CD4-positive, alpha-beta T cell treated with Interleukin-1 beta for 1 hour (primary cell): ENCODE data around the gene AFG1L.
"Not testable (repeated sequence)": the region's sequence is repeated elsewhere in the genome, so short reads cannot be mapped to it uniquely, and the experiment has no call there.

Experiments
- DNase-seq, 2 donors: peaks; one replicate each; pipeline ENCODE4 v3.0.0-alpha.2; 2020 to 2022

Gene AFG1L

GRCh38 chr6:108419474-108419873 is 124.6 kb downstream of the AFG1L start:
- DNase-seq: no peak

GRCh38 chr6:108419934-108420609 is 125.2 kb downstream of the AFG1L start:
- DNase-seq: no peak

GRCh38 chr6:108421366-108421765 is 126.5 kb downstream of the AFG1L start:
- no peak for DNase-seq

GRCh38 chr6:108423982-108424705 is 129.3 kb downstream of the AFG1L start:
- no peak for DNase-seq

GRCh38 chr6:108425428-108425827 is 130.6 kb downstream of the AFG1L start:
- DNase-seq: no peak

GRCh38 chr6:108432143-108432542 is 137.3 kb downstream of the AFG1L start:
- no peak for DNase-seq

- DNase-seq: no peak
Observed at GRCh38 chr6:108432792-108433191, 137.9 kb downstream of the AFG1L start.

- DNase-seq: no peak
Observed at GRCh38 chr6:108434222-108434621, 139.4 kb downstream of the AFG1L start.

- DNase-seq: no peak
Observed at GRCh38 chr6:108435391-108435790, 140.5 kb downstream of the AFG1L start.

- no peak for DNase-seq
Observed at GRCh38 chr6:108436771-108437170, 141.9 kb downstream of the AFG1L start.

GRCh38 chr6:108437821-108438220 is 143.0 kb downstream of the AFG1L start:
- no peak for DNase-seq

- DNase-seq: no peak
Observed at GRCh38 chr6:108438918-108439317, 144.1 kb downstream of the AFG1L start.

- no peak for DNase-seq
Observed at GRCh38 chr6:108441141-108441540, 146.3 kb downstream of the AFG1L start.

- no peak for DNase-seq
Observed at GRCh38 chr6:108442770-108443520, 148.1 kb downstream of the AFG1L start.

GRCh38 chr6:108446629-108447150 is 151.8 kb downstream of the AFG1L start:
- DNase-seq: no peak

- no peak for DNase-seq
Observed at GRCh38 chr6:108448481-108448880, 153.6 kb downstream of the AFG1L start.

GRCh38 chr6:108449717-108450116 is 154.9 kb downstream of the AFG1L start:
- DNase-seq: not testable (repeated sequence)

- no peak for DNase-seq
Observed at GRCh38 chr6:108451816-108452215, 157.0 kb downstream of the AFG1L start.

GRCh38 chr6:108452711-108453195 is 157.9 kb downstream of the AFG1L start:
- no peak for DNase-seq

GRCh38 chr6:108453601-108454185 is 158.8 kb downstream of the AFG1L start:
- DNase-seq: no peak

GRCh38 chr6:108454356-108454755 is 159.5 kb downstream of the AFG1L start:
- no peak for DNase-seq

GRCh38 chr6:108455688-108456087 is 160.8 kb downstream of the AFG1L start:
- no peak for DNase-seq

- DNase-seq: no peak
Observed at GRCh38 chr6:108463784-108464183, 168.9 kb downstream of the AFG1L start.
